Glomerular visceral epithelial cell (primary cell): ENCODE data around the gene OTOA.
A peak's percentile ranks its signal among the peaks of the same experiment; 100 is the strongest.
"Not testable (repeated sequence)": the region's sequence is repeated elsewhere in the genome, so short reads cannot be mapped to it uniquely, and the experiment has no call there.

Source experiments
- DNase-seq: peaks from one replicate; pipeline ENCODE4 v3.0.0-alpha.2; 2016; ENCODE audit errors: extremely low spot score

Gene OTOA

GRCh38 chr16:21641916-21642315 lies 21.9 kb upstream of the OTOA start:
- no peak for DNase-seq

- DNase-seq = no peak
Measured at GRCh38 chr16:21642861-21643260, 20.9 kb upstream of the OTOA start.

GRCh38 chr16:21643785-21644184 lies 20.0 kb upstream of the OTOA start:
- DNase-seq = no peak

GRCh38 chr16:21644674-21645073 lies 19.1 kb upstream of the OTOA start:
- no peak for DNase-seq

GRCh38 chr16:21645261-21645721 lies 18.5 kb upstream of the OTOA start:
- DNase-seq = no peak

- no peak for DNase-seq
Measured at GRCh38 chr16:21646091-21646490, 17.7 kb upstream of the OTOA start.

- no peak for DNase-seq
Measured at GRCh38 chr16:21646721-21647561, 16.8 kb upstream of the OTOA start.

- DNase-seq = no peak
Measured at GRCh38 chr16:21647562-21648164, 16.1 kb upstream of the OTOA start.

- not testable (repeated sequence) for DNase-seq
Measured at GRCh38 chr16:21649826-21650406, 13.9 kb upstream of the OTOA start.

GRCh38 chr16:21650521-21650920 lies 13.2 kb upstream of the OTOA start:
- DNase-seq = no peak

- DNase-seq = no peak
Measured at GRCh38 chr16:21651515-21651914, 12.3 kb upstream of the OTOA start.

GRCh38 chr16:21652453-21652852 lies 11.3 kb upstream of the OTOA start, which contains the start of gene IGSF6:
IGSF6 (minus strand) TSS chr16:21652608; CDS start chr16:21652598, 10 bp downstream.
- no peak for DNase-seq

GRCh38 chr16:21653571-21653970 lies 10.2 kb upstream of the OTOA start:
- no peak for DNase-seq

GRCh38 chr16:21654466-21654865 lies 9.3 kb upstream of the OTOA start:
- DNase-seq = no peak

- no peak for DNase-seq
Measured at GRCh38 chr16:21654881-21655280, 8.9 kb upstream of the OTOA start.

- DNase-seq = peak; percentile 39
Measured at GRCh38 chr16:21656795-21657768, 6.7 kb upstream of the OTOA start.

GRCh38 chr16:21659124-21659523 lies 4.6 kb upstream of the OTOA start:
- no peak for DNase-seq

GRCh38 chr16:21664801-21665492 lies 1.2 kb downstream of the OTOA start:
- no peak for DNase-seq

GRCh38 chr16:21666772-21667171 lies 3.0 kb downstream of the OTOA start:
- DNase-seq = no peak

GRCh38 chr16:21667575-21667974 lies 3.8 kb downstream of the OTOA start:
- DNase-seq = no peak

GRCh38 chr16:21673469-21673868 lies 9.7 kb downstream of the OTOA start:
- DNase-seq = no peak
